ENCODE data around the gene NPHP4.

Gene NPHP4

DNA sequence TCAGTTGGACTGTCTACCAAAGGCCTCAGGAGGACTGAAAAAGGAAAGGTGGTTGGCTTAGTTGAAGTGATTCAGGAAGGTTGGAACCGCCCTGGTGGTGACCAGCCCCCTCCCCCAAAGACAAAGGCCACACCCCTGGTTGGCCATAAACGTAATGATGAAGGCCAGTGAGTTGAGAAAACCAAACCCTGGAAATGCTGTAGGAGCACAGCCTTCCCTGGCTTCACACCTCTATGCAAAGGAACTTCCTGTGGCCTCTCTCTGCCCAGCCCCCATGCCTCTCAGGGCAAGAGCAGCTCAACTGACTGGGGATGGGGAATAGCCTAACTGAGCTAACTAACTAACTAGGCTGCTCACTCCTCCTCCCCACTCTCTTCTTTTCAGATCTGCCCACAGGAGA lies 90.4 kb downstream of the NPHP4 start:
- ATAC-seq = no peak
- TF ChIP-seq ISL1 (CRISPR knock-in tag; IDR thresholded peaks at IDR 0.05) (no peak), POU6F1 (CRISPR knock-in tag; IDR thresholded peaks at IDR 0.05; ENCODE audit: borderline replicate concordance, low read depth) (no peak), ZFP3 (CRISPR knock-in tag; IDR thresholded peaks at IDR 0.05) (no peak), PPARA (CRISPR knock-in tag; IDR thresholded peaks at IDR 0.05; ENCODE audit: borderline replicate concordance) (no peak), RARB (CRISPR knock-in tag; IDR thresholded peaks at IDR 0.05) (no peak), ZNF565 (CRISPR knock-in tag; conservative IDR thresholded peaks at IDR 0.05; ENCODE audit: low read depth) (no peak), SNAI2 (CRISPR knock-in tag; IDR thresholded peaks at IDR 0.05) (no peak), ARNTL (CRISPR knock-in tag; IDR thresholded peaks at IDR 0.05; ENCODE audit: borderline replicate concordance, low read depth) (no peak), ZNF8 (CRISPR knock-in tag; IDR thresholded peaks at IDR 0.05) (no peak), TCF4 (CRISPR knock-in tag; IDR thresholded peaks at IDR 0.05; ENCODE audit: borderline replicate concordance) (no peak), ZNF70 (CRISPR knock-in tag; IDR thresholded peaks at IDR 0.05) (no peak), TOX (CRISPR knock-in tag; IDR thresholded peaks at IDR 0.05; ENCODE audit: borderline replicate concordance) (no peak), OSR1 (CRISPR knock-in tag; IDR thresholded peaks at IDR 0.05) (no peak), ESRRG (CRISPR knock-in tag; IDR thresholded peaks at IDR 0.05) (no peak)
- TF ChIP-seq, protein P1, sequence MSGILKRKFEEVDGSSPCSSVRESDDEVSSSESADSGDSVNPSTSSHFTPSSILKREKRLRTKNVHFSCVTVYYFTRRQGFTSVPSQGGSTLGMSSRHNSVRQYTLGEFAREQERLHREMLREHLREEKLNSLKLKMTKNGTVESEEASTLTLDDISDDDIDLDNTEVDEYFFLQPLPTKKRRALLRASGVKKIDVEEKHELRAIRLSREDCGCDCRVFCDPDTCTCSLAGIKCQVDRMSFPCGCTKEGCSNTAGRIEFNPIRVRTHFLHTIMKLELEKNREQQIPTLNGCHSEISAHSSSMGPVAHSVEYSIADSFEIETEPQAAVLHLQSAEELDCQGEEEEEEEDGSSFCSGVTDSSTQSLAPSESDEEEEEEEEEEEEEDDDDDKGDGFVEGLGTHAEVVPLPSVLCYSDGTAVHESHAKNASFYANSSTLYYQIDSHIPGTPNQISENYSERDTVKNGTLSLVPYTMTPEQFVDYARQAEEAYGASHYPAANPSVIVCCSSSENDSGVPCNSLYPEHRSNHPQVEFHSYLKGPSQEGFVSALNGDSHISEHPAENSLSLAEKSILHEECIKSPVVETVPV (CRISPR knock-in tag; IDR thresholded peaks at IDR 0.05) = no peak
- TF ChIP-seq, protein P2, sequence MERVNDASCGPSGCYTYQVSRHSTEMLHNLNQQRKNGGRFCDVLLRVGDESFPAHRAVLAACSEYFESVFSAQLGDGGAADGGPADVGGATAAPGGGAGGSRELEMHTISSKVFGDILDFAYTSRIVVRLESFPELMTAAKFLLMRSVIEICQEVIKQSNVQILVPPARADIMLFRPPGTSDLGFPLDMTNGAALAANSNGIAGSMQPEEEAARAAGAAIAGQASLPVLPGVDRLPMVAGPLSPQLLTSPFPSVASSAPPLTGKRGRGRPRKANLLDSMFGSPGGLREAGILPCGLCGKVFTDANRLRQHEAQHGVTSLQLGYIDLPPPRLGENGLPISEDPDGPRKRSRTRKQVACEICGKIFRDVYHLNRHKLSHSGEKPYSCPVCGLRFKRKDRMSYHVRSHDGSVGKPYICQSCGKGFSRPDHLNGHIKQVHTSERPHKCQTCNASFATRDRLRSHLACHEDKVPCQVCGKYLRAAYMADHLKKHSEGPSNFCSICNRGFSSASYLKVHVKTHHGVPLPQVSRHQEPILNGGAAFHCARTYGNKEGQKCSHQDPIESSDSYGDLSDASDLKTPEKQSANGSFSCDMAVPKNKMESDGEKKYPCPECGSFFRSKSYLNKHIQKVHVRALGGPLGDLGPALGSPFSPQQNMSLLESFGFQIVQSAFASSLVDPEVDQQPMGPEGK (CRISPR knock-in tag; IDR thresholded peaks at IDR 0.05; ENCODE audit: borderline replicate concordance) = no peak
- TF ChIP-seq, protein P3, sequence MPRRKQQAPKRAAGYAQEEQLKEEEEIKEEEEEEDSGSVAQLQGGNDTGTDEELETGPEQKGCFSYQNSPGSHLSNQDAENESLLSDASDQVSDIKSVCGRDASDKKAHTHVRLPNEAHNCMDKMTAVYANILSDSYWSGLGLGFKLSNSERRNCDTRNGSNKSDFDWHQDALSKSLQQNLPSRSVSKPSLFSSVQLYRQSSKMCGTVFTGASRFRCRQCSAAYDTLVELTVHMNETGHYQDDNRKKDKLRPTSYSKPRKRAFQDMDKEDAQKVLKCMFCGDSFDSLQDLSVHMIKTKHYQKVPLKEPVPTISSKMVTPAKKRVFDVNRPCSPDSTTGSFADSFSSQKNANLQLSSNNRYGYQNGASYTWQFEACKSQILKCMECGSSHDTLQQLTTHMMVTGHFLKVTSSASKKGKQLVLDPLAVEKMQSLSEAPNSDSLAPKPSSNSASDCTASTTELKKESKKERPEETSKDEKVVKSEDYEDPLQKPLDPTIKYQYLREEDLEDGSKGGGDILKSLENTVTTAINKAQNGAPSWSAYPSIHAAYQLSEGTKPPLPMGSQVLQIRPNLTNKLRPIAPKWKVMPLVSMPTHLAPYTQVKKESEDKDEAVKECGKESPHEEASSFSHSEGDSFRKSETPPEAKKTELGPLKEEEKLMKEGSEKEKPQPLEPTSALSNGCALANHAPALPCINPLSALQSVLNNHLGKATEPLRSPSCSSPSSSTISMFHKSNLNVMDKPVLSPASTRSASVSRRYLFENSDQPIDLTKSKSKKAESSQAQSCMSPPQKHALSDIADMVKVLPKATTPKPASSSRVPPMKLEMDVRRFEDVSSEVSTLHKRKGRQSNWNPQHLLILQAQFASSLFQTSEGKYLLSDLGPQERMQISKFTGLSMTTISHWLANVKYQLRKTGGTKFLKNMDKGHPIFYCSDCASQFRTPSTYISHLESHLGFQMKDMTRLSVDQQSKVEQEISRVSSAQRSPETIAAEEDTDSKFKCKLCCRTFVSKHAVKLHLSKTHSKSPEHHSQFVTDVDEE (CRISPR knock-in tag; IDR thresholded peaks at IDR 0.05) = no peak
- TF ChIP-seq, protein P4, sequence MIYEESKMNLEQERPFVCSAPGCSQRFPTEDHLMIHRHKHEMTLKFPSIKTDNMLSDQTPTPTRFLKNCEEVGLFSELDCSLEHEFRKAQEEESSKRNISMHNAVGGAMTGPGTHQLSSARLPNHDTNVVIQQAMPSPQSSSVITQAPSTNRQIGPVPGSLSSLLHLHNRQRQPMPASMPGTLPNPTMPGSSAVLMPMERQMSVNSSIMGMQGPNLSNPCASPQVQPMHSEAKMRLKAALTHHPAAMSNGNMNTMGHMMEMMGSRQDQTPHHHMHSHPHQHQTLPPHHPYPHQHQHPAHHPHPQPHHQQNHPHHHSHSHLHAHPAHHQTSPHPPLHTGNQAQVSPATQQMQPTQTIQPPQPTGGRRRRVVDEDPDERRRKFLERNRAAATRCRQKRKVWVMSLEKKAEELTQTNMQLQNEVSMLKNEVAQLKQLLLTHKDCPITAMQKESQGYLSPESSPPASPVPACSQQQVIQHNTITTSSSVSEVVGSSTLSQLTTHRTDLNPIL (CRISPR knock-in tag; IDR thresholded peaks at IDR 0.05; ENCODE audit: low read depth) = no peak

DNA sequence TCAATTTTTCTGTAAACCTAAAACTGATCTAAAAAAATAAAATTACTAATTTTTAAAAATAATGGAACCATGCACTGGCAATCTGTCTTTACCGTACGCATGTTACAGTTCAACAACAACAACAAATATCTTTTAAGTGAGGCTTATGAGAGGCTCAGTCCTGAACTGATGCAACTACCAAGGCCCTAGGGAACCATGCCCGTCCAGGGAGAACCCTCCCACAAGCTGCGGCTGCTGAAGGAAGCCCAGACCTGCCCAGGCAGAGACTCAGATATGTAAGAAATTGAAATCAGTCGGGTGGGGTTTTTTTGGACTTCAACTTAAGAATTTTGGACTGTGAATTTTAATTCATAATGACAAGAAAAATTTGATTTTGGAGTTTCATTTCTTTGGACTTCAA lies 91.1 kb downstream of the NPHP4 start:
- no peak for TF ChIP-seq ZNF565 (CRISPR knock-in tag; conservative IDR thresholded peaks at IDR 0.05; ENCODE audit: low read depth)
- TF ChIP-seq ZNF8 (CRISPR knock-in tag; IDR thresholded peaks at IDR 0.05) = no peak
- TF ChIP-seq, protein P1 (CRISPR knock-in tag; IDR thresholded peaks at IDR 0.05) = no peak
- no peak for TF ChIP-seq ISL1 (CRISPR knock-in tag; IDR thresholded peaks at IDR 0.05)
- TF ChIP-seq ARNTL (CRISPR knock-in tag; IDR thresholded peaks at IDR 0.05; ENCODE audit: borderline replicate concordance, low read depth) = no peak
- TF ChIP-seq RARB (CRISPR knock-in tag; IDR thresholded peaks at IDR 0.05) = no peak
- TF ChIP-seq POU6F1 (CRISPR knock-in tag; IDR thresholded peaks at IDR 0.05; ENCODE audit: borderline replicate concordance, low read depth) = no peak
- TF ChIP-seq ZFP30 (CRISPR knock-in tag; IDR thresholded peaks at IDR 0.05) = no peak
- TF ChIP-seq, protein P3 (CRISPR knock-in tag; IDR thresholded peaks at IDR 0.05) = no peak
- no peak for TF ChIP-seq TCF4 (CRISPR knock-in tag; IDR thresholded peaks at IDR 0.05; ENCODE audit: borderline replicate concordance)
- TF ChIP-seq, protein P2 (CRISPR knock-in tag; IDR thresholded peaks at IDR 0.05; ENCODE audit: borderline replicate concordance) = no peak
- ATAC-seq = no peak
